Neural progenitor cell (in vitro differentiated cells): ENCODE measurements around the gene WDR48. TPM values are rescaled to one million over a fixed set of nuclear protein-coding genes. Genes with fewer than 3 reads are reported as not detected.
A peak's percentile ranks its signal among the peaks of the same experiment; 100 is the strongest.
"Not testable (repeated sequence)": the region's sequence is repeated elsewhere in the genome, so short reads cannot be mapped to it uniquely, and the experiment has no call there.

Experiments
- DNase-seq: peaks from one replicate; pipeline ENCODE4 v3.0.0-alpha.2; 2016; ENCODE audit warnings: low spot score
- H2AFZ ChIP-seq: fragments of 200-600 bp; sonication (generic); replicated peaks from 2 replicates; pipeline ENCODE4 v1.6.1; 2016; ENCODE audit warnings: antibody characterized with exemption
- H3F3A ChIP-seq: fragments of 200-600 bp; sonication (generic); 2 replicates; pipeline ENCODE4 v1.6.1; 2016; ENCODE audit warnings: antibody characterized with exemption, low read depth
- H3K27ac ChIP-seq: fragments of 200-600 bp; sonication (generic); 2 replicates; pipeline ENCODE4 v1.5.1; 2016; ENCODE audit warnings: mild to moderate bottlenecking
- H3K27me3 ChIP-seq: fragments of 200-600 bp; sonication (generic); 2 replicates; pipeline ENCODE4 v1.6.1; 2016; ENCODE audit warnings: mild to moderate bottlenecking, moderate library complexity
- H3K36me3 ChIP-seq: fragments of 200-600 bp; sonication (generic); 2 replicates; pipeline ENCODE4 v1.5.1; 2016
- H3K4me1 ChIP-seq: fragments of 200-600 bp; sonication (generic); 2 replicates; pipeline ENCODE4 v1.6.1; 2016; ENCODE audit warnings: mixed run types
- H3K4me2 ChIP-seq: fragments of 200-600 bp; sonication (generic); 2 replicates; pipeline ENCODE4 v1.6.1; 2016
- H3K4me3 ChIP-seq: fragments of 200-600 bp; sonication (generic); 2 replicates; pipeline ENCODE4 v1.5.1; 2016
- H3K79me2 ChIP-seq: fragments of 200-600 bp; sonication (generic); 2 replicates; pipeline ENCODE4 v1.6.1; 2016; ENCODE audit warnings: low read depth
- H3K9ac ChIP-seq: fragments of 200-600 bp; sonication (generic); 2 replicates; pipeline ENCODE4 v1.6.1; 2016
- H3K9me3 ChIP-seq: fragments of 200-600 bp; sonication (generic); 2 replicates; pipeline ENCODE4 v1.5.1; 2016; ENCODE audit warnings: low read depth
- H4K20me1 ChIP-seq: fragments of 200-600 bp; sonication (generic); 2 replicates; pipeline ENCODE4 v1.6.1; 2016; ENCODE audit warnings: low read depth
- H3K27ac Mint-ChIP-seq: 3 replicates; pipeline ENCODE4 v1.8.0; 2021; ENCODE audit warnings: mixed read lengths
- H3K27me3 Mint-ChIP-seq: 2 replicates; pipeline ENCODE4 v1.8.0; 2022; ENCODE audit warnings: low read depth, mild to moderate bottlenecking, inconsistent platforms, moderate library complexity, mixed read lengths; ENCODE audit not compliant: insufficient read depth
- H3K36me3 Mint-ChIP-seq: 3 replicates; pipeline ENCODE4 v1.8.0; 2021; ENCODE audit warnings: mixed read lengths
- H3K4me1 Mint-ChIP-seq: 3 replicates; pipeline ENCODE4 v1.8.0; 2021; ENCODE audit warnings: mixed read lengths
- H3K4me3 Mint-ChIP-seq: 3 replicates; pipeline ENCODE4 v1.8.0; 2021; ENCODE audit warnings: mild to moderate bottlenecking, moderate library complexity, mixed read lengths
- H3K9me3 Mint-ChIP-seq: 3 replicates; pipeline ENCODE4 v1.8.0; 2020; ENCODE audit warnings: mixed read lengths
- EZH2 ChIP-seq: fragments of 200-600 bp; sonication (generic); IDR thresholded peaks from 2 replicates; pipeline ENCODE4 v1.6.1; 2017; ENCODE audit warnings: antibody characterized with exemption, mild to moderate bottlenecking, moderate library complexity
- EZH2phosphoT487 ChIP-seq: fragments of 200-600 bp; sonication (generic); IDR thresholded peaks from 2 replicates; pipeline ENCODE4 v1.6.1; 2017; ENCODE audit warnings: antibody characterized with exemption
- total RNA-seq: library from RNA; depleted of rRNA; stranded (reverse); fragments of >200 nt; gene quantifications from 2 replicates; pipeline ENCODE4 v1.2.3, GENCODE V29; 2015; ENCODE audit warnings: low replicate concordance
- TF ChIP-seq, protein P1 (sequence below): fragments of 200-600 bp; sonication (generic); IDR thresholded peaks from 2 replicates; pipeline ENCODE4 v1.5.1; 2017; ENCODE audit warnings: antibody characterized with exemption, mild to moderate bottlenecking

WDR48 gene
- total RNA-seq, 1 donor from 2014 or later = 127 TPM

DNA sequence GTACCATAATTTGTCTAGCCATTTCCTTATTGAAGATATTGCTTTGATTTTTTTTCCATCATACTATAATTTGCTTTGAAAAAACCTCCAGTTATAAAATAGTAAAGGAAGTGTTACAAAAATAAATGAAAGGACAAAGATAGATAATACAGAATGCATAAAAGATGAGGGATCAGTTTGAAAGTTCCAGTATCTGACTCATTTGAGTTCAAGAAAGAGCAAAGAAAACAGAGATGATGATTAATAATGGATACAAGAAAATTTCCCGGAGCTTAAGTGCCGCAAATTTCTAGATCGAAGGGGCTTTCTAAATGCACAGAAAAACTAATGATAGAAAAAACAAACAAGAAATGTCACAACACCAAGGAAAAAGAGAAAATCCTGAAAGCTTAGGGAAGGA is 4.3 kb downstream of the WDR48 start:
- no peak overlapping the region for H3K9ac ChIP-seq
- H3K4me3 Mint-ChIP-seq = no peak overlapping the region
- H3K4me1 ChIP-seq = peaks cover 19% of the 10 kb centered on the region
- DNase-seq = no peak
- H3K4me3 ChIP-seq = no peak overlapping the region
- H3K36me3 Mint-ChIP-seq = peaks cover 6% of the 10 kb centered on the region
- no peak for TF ChIP-seq EZH2phosphoT487
- TF ChIP-seq, protein P1, sequence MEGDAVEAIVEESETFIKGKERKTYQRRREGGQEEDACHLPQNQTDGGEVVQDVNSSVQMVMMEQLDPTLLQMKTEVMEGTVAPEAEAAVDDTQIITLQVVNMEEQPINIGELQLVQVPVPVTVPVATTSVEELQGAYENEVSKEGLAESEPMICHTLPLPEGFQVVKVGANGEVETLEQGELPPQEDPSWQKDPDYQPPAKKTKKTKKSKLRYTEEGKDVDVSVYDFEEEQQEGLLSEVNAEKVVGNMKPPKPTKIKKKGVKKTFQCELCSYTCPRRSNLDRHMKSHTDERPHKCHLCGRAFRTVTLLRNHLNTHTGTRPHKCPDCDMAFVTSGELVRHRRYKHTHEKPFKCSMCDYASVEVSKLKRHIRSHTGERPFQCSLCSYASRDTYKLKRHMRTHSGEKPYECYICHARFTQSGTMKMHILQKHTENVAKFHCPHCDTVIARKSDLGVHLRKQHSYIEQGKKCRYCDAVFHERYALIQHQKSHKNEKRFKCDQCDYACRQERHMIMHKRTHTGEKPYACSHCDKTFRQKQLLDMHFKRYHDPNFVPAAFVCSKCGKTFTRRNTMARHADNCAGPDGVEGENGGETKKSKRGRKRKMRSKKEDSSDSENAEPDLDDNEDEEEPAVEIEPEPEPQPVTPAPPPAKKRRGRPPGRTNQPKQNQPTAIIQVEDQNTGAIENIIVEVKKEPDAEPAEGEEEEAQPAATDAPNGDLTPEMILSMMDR = no peak
- TF ChIP-seq EZH2 = no peak
- H3F3A ChIP-seq = peaks cover 25% of the 10 kb centered on the region
- H3K27ac ChIP-seq = peak overlapping the region; percentile 41
- H3K36me3 ChIP-seq = no peaks in the 10 kb centered on the region
- H3K27me3 ChIP-seq = no peaks in the 10 kb centered on the region
- peaks cover 60% of the 10 kb centered on the region for H4K20me1 ChIP-seq
- peak overlapping the region; percentile 8 for H3K4me2 ChIP-seq
- H3K79me2 ChIP-seq = peaks cover 88% of the 10 kb centered on the region
- H2AFZ ChIP-seq = no peak overlapping the region
- H3K4me1 Mint-ChIP-seq = peaks cover 17% of the 10 kb centered on the region
- H3K9me3 Mint-ChIP-seq = peaks cover 3% of the 10 kb centered on the region
- no peaks in the 10 kb centered on the region for H3K27me3 Mint-ChIP-seq
- no peak overlapping the region for H3K27ac Mint-ChIP-seq
- no peaks in the 10 kb centered on the region for H3K9me3 ChIP-seq

GRCh38 chr3:39061228-39061627 is 9.4 kb downstream of the WDR48 start:
- not testable (repeated sequence) for H3K4me3 Mint-ChIP-seq, H3K9me3 Mint-ChIP-seq, H3K9me3 ChIP-seq

GRCh38 chr3:39062180-39062579 is 10.4 kb downstream of the WDR48 start:
- peaks cover 5% of the 10 kb centered on the region for H3K4me1 ChIP-seq
- TF ChIP-seq EZH2phosphoT487 = no peak
- no peak for TF ChIP-seq EZH2
- TF ChIP-seq, protein P1 = no peak
- H3K4me3 Mint-ChIP-seq = no peak overlapping the region
- H3K27ac Mint-ChIP-seq = no peak overlapping the region
- H3K79me2 ChIP-seq = peaks cover 87% of the 10 kb centered on the region
- H3K4me2 ChIP-seq = no peak overlapping the region
- peaks cover 47% of the 10 kb centered on the region for H4K20me1 ChIP-seq
- no peak overlapping the region for H3K4me3 ChIP-seq
- H3K36me3 ChIP-seq = no peaks in the 10 kb centered on the region
- H3F3A ChIP-seq = no peaks in the 10 kb centered on the region
- no peaks in the 10 kb centered on the region for H3K9me3 ChIP-seq
- no peak overlapping the region for H2AFZ ChIP-seq
- H3K9ac ChIP-seq = no peak overlapping the region
- H3K36me3 Mint-ChIP-seq = peaks cover 9% of the 10 kb centered on the region
- no peak for DNase-seq
- no peaks in the 10 kb centered on the region for H3K27me3 Mint-ChIP-seq
- no peaks in the 10 kb centered on the region for H3K4me1 Mint-ChIP-seq
- H3K27me3 ChIP-seq = no peaks in the 10 kb centered on the region
- H3K9me3 Mint-ChIP-seq = peaks cover 3% of the 10 kb centered on the region
- H3K27ac ChIP-seq = peak overlapping the region; percentile 24

More at GRCh38 chr3:39061228-39061627, 9.4 kb downstream of the WDR48 start:
- DNase-seq, H3K4me2 ChIP-seq, H3K4me1 Mint-ChIP-seq, H3K4me3 ChIP-seq, H3K27ac ChIP-seq, H3K36me3 ChIP-seq, H3F3A ChIP-seq, H3K36me3 Mint-ChIP-seq, H3K9ac ChIP-seq, H2AFZ ChIP-seq, H3K27ac Mint-ChIP-seq, H3K27me3 Mint-ChIP-seq, H3K27me3 ChIP-seq: not testable (repeated sequence)
- Histone ChIP-seq H3K4me1 (peaks cover 11% of the 10 kb centered on the region), H4K20me1 (peaks cover 54% of the 10 kb centered on the region), H3K79me2 (peaks cover 97% of the 10 kb centered on the region)

DNA sequence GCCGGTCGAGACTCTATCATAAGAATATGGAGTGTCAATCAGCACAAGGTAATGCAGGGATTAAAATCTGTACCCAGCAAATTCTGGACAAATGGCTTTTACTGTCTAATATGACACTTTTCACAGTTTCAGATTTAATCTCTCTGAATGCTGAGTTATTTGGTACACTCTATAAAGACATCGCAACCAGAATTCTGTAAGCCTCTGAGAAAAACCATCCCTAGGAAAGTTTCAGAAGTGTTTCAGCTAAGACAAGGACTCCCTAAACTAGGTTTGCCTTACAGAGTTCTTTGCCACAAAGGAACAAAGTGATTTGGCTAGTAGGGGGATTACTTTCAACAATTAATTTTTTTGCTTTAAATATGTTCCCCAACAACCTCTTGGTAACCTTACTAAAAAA is 11.3 kb downstream of the WDR48 start:
- no peak for DNase-seq
- H3K27ac Mint-ChIP-seq = no peak overlapping the region
- H3K79me2 ChIP-seq = peaks cover 78% of the 10 kb centered on the region
- H3K4me1 Mint-ChIP-seq = no peaks in the 10 kb centered on the region
- H3K9me3 ChIP-seq = no peaks in the 10 kb centered on the region
- peaks cover under 1% of the 10 kb centered on the region for H3K36me3 ChIP-seq
- H3K4me3 Mint-ChIP-seq = no peak overlapping the region
- H3K9me3 Mint-ChIP-seq = peaks cover 3% of the 10 kb centered on the region
- no peaks in the 10 kb centered on the region for H3K27me3 ChIP-seq
- H3F3A ChIP-seq = no peaks in the 10 kb centered on the region
- H3K4me1 ChIP-seq = peaks cover 5% of the 10 kb centered on the region
- no peak for TF ChIP-seq EZH2
- TF ChIP-seq EZH2phosphoT487 = no peak
- H3K27ac ChIP-seq = no peak overlapping the region
- no peak overlapping the region for H2AFZ ChIP-seq
- no peak overlapping the region for H3K4me2 ChIP-seq
- no peak overlapping the region for H3K9ac ChIP-seq
- peaks cover 7% of the 10 kb centered on the region for H3K36me3 Mint-ChIP-seq
- no peaks in the 10 kb centered on the region for H3K27me3 Mint-ChIP-seq
- peaks cover 44% of the 10 kb centered on the region for H4K20me1 ChIP-seq
- H3K4me3 ChIP-seq = no peak overlapping the region
